Endometrial microvascular endothelial cells (primary cell): ENCODE data around the gene MRRF. TPM values are rescaled to one million over a fixed set of nuclear protein-coding genes. Genes with fewer than 3 reads are reported as not detected.

Source experiments
- in situ Hi-C: cut with HindIII; loops from 2 replicates; pipeline ENCODE4 v1.10.0; 2017; ENCODE audit warnings: low sequenced_read_pairs, low pct_unique_long_range_greater_than_20kb; ENCODE audit errors: inconsistent ontology term
- total RNA-seq: library from RNA; depleted of rRNA; stranded (reverse); fragments of >200 nt; gene quantifications from one replicate; pipeline ENCODE4 v1.2.3, GENCODE V29; 2015; ENCODE audit errors: inconsistent ontology term

Gene MRRF
- total RNA-seq, 1 donor from 2014 or later, result 51.4 TPM

GRCh38 chr9:122226758-122227574 lies 37.7 kb upstream of the MRRF start:
- in situ Hi-C loops, result no loop called here

DNA sequence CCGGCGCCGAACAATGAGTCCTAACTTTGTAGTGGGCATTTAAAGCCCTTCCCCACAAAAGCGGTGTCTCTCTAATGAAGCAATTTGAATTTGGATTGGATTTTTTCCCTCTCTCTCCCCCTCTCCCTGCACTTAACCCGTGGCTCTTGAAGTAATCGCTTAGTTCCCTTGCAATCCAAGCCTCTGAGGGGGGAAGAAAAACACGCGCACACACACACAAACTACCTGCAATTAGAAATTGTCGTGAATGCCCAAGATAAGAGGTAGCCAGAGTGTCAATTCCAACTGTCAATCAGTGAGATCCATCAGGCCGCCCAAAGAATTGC lies 37.1 kb upstream of the MRRF start:
- in situ Hi-C loops, result no loop called here

- in situ Hi-C loops, result no loop called here
Measured at GRCh38 chr9:122228191-122228567, 36.5 kb upstream of the MRRF start.

DNA sequence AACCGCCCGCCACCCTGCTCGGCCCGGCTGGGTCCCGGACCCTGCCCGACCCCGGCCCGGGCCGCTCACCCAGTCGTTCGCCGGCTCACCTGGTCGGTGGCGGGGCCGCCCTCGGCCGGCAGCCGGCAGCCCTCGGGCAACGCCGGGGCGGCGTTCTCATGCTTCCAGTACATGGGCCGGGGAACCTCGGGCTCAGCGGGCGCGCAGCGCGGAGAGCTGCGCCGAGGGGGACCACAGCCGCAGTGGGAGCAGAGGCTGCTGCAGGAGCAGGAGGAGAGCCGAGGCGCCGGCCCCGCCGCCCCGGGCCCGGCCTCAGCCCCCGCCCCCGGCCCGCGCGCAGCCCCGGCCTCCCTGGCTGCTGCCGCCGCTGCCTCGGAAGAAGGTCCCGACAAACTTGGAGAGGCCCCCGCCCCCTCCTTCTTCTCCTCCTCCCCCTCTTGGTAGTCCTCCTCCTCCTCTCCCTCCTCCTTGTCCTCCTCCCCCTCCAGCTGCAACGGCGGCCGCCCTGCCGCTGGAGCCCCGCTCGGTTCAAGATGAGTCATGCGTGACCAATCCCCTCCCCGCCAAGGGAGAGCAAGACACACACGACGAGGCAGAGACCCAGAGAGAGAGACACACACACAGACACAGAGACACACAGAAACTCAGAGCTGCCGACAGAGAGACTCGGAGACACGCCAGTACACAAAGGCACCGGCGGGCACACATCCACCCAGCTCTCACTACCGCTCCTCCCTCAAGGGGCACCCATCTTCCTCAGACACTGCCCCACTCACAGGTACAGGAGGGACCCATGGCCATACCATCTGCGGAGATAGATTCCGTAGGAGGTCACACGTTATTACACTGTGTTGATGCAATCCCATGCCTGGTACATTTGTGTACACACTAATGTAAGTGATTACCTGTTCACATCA lies 35.9 kb upstream of the MRRF start, which contains the start of gene LHX6:
LHX6 (minus strand) TSS at position 390 of the 917 bp plus-strand sequence; CDS start at position 173, 217 bp downstream.
- in situ Hi-C loops, result no loop called here

- in situ Hi-C loops, result no loop called here
Measured at GRCh38 chr9:122229485-122229837, 35.2 kb upstream of the MRRF start.

- in situ Hi-C loops, result no loop called here
Measured at GRCh38 chr9:122232796-122233306, 31.8 kb upstream of the MRRF start.

- in situ Hi-C loops, result no loop called here
Measured at GRCh38 chr9:122234022-122234748, 30.5 kb upstream of the MRRF start.

DNA sequence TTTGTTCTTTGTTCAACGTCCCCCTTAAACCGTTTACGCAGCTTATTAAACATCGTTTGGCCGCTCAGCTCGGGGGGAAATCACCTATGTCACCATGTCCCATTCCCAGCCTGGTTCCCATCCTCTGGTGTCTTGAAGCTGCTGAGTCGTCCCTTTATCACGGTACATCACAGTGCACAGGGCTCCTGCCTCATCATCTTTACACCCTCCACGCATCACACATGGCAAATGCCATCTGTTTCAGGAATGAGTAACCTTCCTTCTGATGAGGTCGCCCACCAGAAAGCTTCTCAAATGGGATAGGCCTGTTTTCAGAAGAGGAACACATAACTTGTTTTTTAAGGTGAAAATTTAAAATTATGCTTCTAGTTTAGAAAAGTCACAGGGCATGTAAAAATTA lies 28.0 kb upstream of the MRRF start:
- in situ Hi-C loops, result no loop called here

GRCh38 chr9:122239722-122240121 lies 25.0 kb upstream of the MRRF start:
- in situ Hi-C loops, result no loop called here

GRCh38 chr9:122244349-122244748 lies 20.3 kb upstream of the MRRF start:
- in situ Hi-C loops, result no loop called here

DNA sequence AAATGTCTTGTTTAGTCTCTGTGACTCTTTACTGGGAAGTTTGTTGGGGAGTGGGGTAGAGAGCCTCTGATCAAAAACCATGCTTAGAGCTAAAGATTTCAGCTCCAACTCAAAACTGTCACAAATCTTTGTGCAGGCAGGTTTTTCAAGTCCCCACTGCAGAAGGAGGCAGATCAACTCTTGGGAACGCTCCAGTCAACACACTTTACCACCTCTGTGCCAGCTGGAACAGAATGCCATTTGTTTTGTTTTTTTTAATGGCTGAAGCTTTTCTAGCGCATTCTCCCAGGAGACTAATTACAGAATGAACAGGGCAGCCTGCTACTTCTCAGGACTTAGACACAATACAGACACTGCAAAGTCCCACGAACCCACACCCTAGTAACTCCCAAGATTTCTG lies 18.0 kb upstream of the MRRF start:
- in situ Hi-C loops, result no loop called here

GRCh38 chr9:122248448-122248865 lies 16.2 kb upstream of the MRRF start:
- in situ Hi-C loops, result no loop called here

- in situ Hi-C loops, result no loop called here
Measured at GRCh38 chr9:122251351-122251750, 13.3 kb upstream of the MRRF start.

DNA sequence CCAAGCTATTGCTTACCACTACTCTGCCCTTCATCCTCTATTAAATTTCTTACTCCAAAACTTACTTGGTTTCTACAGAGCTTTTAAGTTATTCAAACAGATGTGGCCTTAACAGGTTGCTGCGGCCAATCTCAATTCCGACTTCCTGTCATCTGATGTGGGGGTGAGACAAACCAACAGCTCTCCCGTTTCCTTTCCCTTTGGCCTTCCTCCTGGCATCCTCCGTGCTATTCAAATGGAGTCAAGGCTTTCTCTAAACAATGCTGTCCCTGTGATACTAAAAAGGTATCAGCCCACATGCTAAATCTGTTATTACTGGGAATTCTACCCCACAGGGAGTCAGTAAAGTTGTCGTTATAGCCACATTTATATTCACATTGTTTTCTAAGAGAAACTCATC lies 11.9 kb upstream of the MRRF start:
- in situ Hi-C loops, result no loop called here

GRCh38 chr9:122254761-122255160 lies 9.9 kb upstream of the MRRF start:
- in situ Hi-C loops, result no loop called here

DNA sequence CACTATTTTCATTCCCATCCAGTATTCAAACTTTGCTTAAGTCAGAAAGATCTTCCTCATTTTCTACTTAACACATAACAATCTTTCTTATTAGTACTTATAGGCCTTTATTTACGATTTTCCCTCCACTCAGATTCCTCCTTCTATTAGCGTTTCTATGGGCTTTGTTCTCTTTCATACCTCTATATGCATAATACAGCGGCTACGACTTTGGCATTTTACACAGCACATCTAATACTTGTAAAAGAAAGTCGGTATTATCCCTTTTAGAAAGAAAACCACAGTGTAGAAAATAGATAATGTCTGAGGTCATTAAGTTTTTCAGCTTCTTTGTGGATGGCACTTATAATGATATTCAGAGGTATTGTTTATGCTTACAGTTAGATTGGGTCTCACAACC lies 8.5 kb upstream of the MRRF start:
- in situ Hi-C loops, result no loop called here

DNA sequence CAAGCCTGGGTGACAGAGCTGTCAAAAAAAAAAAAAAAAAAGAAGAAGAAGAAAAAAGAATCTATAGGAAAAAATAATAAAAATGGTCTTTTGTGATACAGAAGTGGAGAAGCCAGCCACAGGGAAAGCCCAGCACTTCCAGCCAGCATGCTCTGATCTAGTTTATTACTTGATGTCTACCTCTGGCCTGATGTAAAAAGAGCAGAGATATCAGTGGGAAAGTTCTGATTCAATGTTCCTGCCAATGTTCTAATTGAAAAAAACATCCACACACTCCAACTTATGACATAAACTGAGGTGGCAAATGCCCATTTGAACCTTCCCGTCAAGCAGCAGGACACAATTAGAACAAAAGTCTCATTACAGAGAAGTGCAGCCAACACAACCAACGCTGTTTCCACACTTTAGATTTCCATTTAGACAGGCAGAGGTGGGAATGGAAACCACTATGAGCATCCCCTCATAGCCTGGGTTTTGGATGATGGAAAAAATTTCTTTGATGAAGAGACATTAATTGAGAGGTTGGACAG lies 5.7 kb upstream of the MRRF start:
- in situ Hi-C loops, result no loop called here

DNA sequence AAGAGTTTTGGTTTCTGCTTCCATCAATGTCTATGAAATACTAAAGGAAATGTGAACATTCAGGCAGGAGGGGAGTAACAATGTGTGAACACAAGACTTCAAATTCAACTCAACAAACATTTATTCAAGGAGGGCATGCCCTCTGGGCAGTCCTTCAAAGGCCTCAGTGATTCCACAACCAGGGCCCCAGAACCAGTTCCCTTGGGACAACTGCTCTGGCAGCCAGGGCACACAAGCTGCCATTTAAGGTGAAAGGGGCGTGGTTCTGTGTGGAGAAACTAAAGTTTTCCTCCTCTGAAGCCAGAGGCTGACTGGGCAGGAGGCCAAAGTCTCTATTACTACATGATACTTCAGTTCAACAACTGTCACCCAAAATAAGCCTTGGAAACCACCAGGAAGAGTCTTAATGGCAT lies 3.2 kb upstream of the MRRF start:
- in situ Hi-C loops, result no loop called here

DNA sequence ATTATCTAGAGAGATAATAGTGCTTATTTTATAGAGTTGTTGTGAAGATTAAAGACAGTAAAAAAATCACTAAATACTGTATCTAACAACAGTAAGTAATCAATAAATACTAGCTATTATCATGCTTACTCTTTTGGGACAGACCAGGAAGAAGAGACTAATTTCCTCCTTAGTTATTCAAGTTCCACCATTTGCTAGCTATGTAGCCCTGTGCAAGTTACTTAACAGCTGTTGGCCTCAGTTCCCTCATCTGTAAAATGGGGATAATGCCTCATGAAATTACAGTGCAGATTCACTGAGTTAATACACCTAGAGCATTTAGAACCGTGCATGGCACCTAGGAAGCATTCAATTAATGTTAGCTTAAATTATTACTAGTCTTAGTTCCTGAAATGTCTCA lies 2.6 kb upstream of the MRRF start:
- in situ Hi-C loops, result no loop called here
